NCI-H2107 (cell line): ENCODE measurements around the gene RYR2.
"Not testable (repeated sequence)": the region's sequence is repeated elsewhere in the genome, so short reads cannot be mapped to it uniquely, and the experiment has no call there.

ENCODE experiments used
- DNase-seq: peaks from one replicate; lab custom pipeline; 2025; lab: John Stamatoyannopoulos, UW

The RYR2 gene

DNA sequence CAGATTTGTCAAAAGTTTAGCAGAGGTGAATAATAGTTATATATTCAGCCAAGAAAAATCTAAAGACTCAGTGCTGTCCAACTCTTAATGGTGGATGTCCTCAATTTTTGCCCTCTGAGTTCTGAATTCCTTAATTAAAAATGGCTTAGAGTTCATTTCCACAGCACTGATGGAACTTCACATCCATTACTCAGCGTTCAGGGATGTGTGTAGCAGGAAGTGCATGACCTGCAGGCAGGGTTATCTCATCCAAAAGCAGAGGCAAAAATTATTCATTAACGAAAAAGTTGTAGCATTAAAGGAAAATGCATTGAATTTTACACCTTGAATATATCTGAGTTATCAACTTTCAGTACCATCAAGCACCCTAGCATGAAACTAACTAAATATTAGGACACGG lies 752.1 kb downstream of the RYR2 start:
- DNase-seq, result no peak

DNA sequence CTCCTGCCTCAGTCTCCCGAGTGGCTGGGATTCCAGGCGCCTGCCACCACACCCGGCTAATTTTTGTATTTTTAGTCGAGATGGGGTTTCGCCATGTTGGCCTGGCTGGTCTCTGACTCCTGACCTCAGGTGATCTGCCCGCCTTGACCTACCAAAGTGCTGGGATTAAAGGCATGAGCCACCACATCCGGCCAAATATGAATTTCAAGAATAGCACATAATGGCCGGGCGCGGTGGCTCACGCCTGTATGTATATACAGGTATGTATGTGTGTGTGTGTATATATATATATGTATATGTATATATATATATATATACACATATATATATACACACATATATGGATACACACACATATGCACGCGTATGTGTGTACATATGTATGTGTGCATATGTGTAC lies 753.6 kb downstream of the RYR2 start:
- DNase-seq, result no peak

DNA sequence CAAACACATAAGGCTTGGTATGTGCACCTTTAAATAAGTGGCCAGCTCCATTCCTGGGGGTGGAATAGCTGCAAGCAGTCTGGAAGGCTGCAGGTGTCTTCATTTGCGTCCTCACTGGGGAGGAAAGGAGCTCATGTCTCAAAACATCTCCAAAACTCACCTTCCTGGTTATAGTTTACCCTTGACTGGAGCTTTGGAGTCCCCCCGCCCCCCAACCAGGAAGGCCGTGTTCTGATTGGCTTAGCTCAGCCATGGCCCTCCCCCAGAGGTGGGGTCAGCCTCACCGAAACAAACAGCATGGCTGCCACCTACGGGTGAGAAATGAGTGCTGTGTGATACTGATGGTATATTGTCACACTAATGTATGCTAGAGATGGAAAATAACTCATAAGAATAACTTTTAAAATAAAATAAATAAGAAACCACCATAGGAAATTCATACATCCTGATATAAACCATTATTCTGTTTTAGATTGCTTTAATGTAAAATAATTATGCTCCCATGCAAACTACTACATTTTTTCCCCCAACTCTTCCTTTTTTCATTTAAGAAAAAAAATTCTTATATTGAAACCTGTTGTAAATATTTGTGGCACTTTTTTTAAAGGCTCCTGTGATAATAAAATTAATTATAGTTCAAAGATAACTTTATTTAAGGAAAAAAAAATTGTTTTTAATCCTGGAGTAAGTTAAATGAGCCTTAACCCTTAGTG lies 757.9 kb downstream of the RYR2 start:
- no peak for DNase-seq

DNA sequence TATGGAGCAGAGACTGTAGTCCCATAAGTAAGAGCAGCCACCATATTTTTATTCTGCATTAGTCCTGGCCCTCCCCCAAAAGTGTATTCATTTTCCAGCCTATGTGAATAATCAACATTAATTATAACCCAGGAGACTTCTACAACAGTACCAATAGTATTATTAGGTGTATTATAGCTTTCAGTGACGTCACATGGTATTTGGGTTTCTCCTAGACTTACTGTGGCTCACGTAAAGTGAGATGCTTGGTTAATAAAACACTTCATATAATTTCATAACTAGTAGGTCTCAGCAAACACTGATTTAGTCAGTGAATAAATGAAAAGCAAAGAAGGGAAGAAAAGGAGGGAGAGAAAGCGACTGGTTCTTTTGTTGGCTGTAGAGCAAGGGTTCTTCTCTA lies 762.5 kb downstream of the RYR2 start:
- no peak for DNase-seq

GRCh38 chr1:237809099-237809498 lies 767.1 kb downstream of the RYR2 start:
- no peak for DNase-seq

DNA sequence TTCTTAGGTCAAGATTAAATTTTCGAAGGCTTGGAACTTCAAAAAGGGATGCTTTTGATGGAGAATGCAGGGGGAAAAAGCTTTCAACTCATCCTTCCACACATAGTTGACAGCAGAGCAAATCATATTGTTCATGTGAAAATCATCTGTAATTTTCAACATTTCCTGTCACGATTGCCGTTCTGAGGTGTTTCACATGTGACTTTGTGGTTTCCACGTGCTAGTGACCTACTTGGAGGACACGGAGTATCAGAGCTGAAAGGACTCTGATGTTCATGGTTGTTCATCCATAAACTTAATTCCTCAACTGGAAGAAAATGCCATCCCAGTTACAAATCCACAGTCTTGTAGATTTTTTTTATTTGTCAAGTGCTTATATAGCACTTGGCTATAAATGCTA lies 769.6 kb downstream of the RYR2 start:
- DNase-seq, result no peak

DNA sequence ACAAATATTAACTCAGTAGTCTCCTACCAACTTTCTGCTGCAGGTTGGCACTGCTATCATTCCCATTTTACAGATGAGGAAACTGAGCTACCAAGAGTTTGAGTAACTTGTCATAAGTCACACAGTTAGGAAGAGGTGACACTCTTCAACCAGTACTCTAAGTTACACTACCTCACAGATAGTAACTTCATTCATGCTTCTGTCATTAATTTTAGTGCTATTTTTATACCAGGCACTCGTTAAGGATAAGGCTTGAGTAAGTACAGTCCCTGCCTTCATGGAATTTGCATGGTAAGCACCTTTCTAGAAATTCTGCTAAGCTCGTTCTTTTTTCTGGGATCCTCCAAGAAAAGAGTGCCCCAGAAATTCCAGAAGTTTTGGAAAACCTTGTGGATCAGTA lies 770.1 kb downstream of the RYR2 start:
- no peak for DNase-seq

GRCh38 chr1:237814319-237814924 lies 772.4 kb downstream of the RYR2 start:
- DNase-seq, result no peak

GRCh38 chr1:237817277-237817676 lies 775.3 kb downstream of the RYR2 start:
- DNase-seq, result no peak

- DNase-seq, result not testable (repeated sequence)
These were observed 778.6 kb downstream of the RYR2 start for GRCh38 chr1:237820634-237821033.

GRCh38 chr1:237832858-237833257 lies 790.9 kb downstream of the RYR2 start:
- no peak for DNase-seq

DNA sequence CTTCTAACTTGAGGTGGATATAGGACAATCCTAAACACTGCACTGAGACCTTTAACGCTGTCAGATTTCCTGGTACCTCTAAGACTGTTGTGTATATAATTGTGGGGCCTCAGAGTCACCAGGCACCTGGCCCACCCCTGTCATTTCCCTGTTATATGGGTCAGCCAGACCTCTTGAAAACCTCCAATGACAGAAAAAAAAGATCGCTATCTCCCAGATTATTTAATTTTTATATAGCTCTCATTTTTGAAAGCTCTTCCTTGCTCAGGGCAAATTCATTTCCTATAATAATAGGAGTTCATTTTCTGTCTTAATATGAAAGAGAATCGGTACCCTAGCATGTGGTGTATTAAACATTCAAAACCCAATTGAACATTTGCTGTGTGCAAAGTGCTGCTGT lies 792.1 kb downstream of the RYR2 start:
- no peak for DNase-seq

- no peak for DNase-seq
These were observed 792.5 kb downstream of the RYR2 start for GRCh38 chr1:237834461-237834860.

- DNase-seq, result no peak
These were observed 796.3 kb downstream of the RYR2 start for GRCh38 chr1:237838320-237838719.

GRCh38 chr1:237838904-237839534 lies 797.0 kb downstream of the RYR2 start:
- DNase-seq, result no peak

DNA sequence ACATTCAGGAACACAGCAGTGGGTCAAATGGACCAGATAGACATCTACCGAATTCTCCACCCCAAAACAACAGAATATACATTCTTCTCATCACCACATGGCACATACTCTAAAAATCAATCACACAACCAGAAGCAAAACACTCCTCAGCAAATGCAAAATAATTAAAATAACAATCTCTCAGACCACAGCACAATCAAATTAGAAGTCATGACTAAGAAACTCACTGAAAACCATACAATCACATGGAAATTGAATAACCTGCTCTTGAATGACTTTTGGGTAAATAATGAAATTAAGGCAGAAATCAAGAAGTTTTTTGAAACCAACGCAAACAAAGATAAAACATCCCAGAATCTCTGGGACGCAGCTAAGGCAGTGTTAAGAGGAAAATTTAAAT lies 799.5 kb downstream of the RYR2 start:
- DNase-seq, result no peak

DNA sequence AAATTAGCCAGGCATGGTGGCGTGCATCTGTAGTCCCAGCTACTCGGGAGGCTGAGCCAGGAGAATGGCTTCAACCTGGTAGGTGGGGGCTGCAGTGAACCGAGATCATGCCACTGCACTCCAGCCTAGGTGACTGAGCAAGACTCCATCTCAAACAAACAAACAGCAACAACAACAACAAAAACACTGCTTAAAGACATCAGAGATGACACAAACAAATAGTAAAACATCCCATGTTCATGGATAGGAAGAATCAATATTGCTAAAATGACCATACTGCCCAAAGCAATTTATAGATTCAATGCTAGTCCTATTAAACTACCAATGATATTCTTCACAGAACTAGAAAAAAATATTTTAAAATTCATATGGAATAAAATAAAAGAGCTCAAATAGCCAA lies 801.5 kb downstream of the RYR2 start:
- not testable (repeated sequence) for DNase-seq

GRCh38 chr1:237851210-237851845 lies 809.3 kb downstream of the RYR2 start:
- no peak for DNase-seq

DNA sequence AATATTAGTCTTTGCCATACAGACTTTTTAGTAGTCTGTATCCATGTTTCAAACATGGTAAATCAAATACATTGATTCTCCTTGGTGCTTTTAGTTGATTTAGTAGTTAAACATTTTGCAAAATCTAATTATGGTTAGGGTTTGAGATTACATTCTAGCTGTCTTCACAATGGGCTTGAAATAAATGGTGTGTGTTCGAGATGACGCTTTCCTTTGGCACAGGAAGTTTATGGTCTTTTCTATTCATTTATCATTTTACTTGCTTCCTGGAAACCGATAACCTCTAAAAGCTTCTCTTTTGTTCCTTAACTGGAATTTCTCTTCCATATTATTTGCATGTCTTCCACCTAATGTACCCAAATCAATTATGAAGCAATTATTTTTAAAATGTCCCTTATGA lies 810.4 kb downstream of the RYR2 start:
- DNase-seq, result no peak

DNA sequence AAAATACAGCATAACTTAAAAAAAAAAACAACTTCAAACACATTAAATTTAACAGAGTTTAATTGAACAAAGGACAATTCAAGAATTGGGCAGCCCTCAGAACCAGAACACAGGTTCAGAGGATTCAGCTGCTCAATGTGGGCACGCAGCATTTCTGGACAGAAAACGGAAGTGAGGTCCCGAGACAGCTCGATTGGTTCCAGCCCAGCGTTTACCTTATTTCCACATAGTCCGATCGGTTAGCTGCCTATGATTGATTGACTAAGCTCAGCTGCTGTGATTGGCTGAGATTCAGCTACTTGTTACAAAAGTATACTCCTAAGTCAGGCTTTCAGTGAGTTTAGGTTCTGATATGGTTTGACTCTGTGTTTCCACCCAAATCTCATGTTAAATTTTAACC lies 815.5 kb downstream of the RYR2 start:
- no peak for DNase-seq

GRCh38 chr1:237858992-237859391 lies 817.0 kb downstream of the RYR2 start:
- DNase-seq, result no peak

DNA sequence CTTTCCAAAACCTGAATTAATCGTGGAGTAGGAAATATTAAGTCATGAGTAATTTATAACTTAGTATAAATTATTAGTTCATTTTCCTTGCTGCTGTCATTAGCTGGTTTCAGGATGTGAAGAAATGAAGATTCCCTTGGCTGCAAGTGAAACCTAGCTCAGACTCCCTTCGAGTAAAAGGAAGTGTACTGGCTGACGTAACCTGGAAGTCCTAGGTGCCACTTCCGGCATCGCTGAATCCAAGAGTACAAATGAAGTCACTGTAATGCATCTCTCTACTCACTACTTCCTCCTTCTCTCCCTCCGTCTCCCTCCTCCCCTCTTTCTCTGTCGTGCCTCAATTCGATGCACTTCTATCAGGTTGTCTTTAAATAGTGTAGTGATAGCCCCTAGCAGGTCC lies 820.0 kb downstream of the RYR2 start:
- no peak for DNase-seq

DNA sequence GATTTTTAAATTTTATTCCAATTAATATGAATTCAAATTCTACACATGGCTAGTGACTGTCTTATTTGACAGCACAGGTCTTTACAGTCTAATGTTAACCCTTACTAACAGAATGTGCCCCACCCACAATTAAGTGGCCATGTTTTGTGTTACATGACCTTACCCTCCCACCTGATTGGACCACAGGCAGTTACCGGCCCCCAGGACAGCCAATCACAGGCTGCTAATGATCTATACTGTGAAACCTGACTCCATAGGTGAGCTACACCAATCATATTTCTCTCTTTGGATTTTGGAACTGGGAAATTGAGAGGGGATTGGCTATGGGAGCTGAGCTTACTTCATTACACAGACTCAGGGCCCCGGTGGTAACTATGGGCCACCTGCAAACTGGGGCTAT lies 821.2 kb downstream of the RYR2 start:
- DNase-seq, result no peak
